H7 (cell line): ENCODE data around the gene C2orf81. TPM values are rescaled to one million over a fixed set of nuclear protein-coding genes. Genes with fewer than 3 reads are reported as not detected.
"Not testable (repeated sequence)": the region's sequence is repeated elsewhere in the genome, so short reads cannot be mapped to it uniquely, and the experiment has no call there.

Experiments
- DNase-seq: peaks from one replicate; pipeline ENCODE4 v3.0.0; 2012
- H3K27me3 ChIP-seq: 2 replicates; pipeline ENCODE4 v1.6.0; 2011; ENCODE audit warnings: mild to moderate bottlenecking, low read length; ENCODE audit not compliant: control insufficient read depth, insufficient read depth
- H3K36me3 ChIP-seq: replicated peaks from 2 replicates; pipeline ENCODE4 v1.5.1; 2011; ENCODE audit warnings: low read length; ENCODE audit not compliant: control insufficient read depth, insufficient read depth
- H3K4me3 ChIP-seq: 2 replicates; pipeline ENCODE4 v1.5.1; 2011; ENCODE audit warnings: low read depth, mild to moderate bottlenecking, control low read depth, low read length, moderate library complexity; ENCODE audit not compliant: insufficient read depth
- total RNA-seq: library from RNA; depleted of rRNA; stranded (reverse); fragments of >200 nt; shearing (Covaris generic); gene quantifications from 2 replicates; pipeline ENCODE4 v1.2.3, GENCODE V29; 2014; rRNA removed

The C2orf81 gene
- 0.83 and 1.6 TPM in 2 replicates for total RNA-seq

- peak; percentile 99 for DNase-seq
- Histone ChIP-seq H3K36me3 (peaks cover 4% of the 10 kb centered on the region), H3K4me3 (peak within 1 kb of the TSS; percentile 92), H3K27me3 (peaks cover 8% of the 10 kb centered on the region; the same call in 1 of the 2 replicates)
Measured at GRCh38 chr2:74421221-74421870, at the start of gene C2orf81, which contains the start of gene WDR54. Gene C2orf81 (minus strand): TSS chr2:74421619. CDS start chr2:74421560, 59 bp downstream. Gene WDR54 (plus strand): TSS chr2:74421730. CDS start chr2:74422154, 424 bp downstream.

DNA sequence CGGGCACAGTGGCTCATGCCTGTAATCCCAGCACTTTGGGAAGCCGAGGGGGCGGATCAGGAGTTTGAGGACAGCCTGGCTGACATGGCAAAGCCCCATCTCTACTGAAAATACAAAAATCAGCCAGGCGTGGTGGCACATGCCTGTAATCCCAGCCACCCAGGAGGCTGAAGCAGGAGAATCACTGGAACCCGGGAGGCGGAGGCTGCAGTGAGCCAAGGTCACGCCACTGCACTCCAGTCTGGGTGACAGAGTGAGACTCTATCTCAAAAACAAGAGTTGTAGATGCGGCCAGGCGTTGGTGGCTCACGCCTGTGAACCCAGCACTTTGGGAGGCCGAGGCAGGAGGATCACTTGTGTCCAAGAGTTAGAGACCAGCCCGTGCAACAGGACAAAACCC is 49.3 kb upstream of the C2orf81 start:
- H3K36me3 ChIP-seq, H3K4me3 ChIP-seq, H3K27me3 ChIP-seq, DNase-seq: not testable (repeated sequence)

DNA sequence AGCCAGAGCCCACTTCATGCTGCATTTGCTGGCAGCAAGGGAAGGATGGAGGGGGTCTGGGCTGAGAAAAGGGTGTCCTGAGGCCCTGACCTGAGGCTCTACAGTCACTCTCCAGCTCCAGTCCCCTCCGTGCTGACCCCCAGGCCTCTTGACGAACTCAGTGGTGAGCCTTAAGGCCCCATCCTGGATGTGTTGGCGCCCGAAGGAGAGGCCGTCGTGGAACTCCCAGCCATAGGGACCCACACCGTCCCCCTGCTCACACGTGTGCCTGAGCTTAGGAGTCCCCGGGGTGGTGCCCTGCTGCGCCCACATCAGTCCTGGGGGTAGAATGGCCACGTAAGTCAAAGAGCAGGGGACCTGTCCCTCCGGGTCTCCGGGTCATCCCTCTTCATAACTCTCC is 43.0 kb upstream of the C2orf81 start:
- no peak for DNase-seq
- Histone ChIP-seq H3K4me3 (peak overlapping the region; percentile 92), H3K36me3 (no peaks in the 10 kb centered on the region; the same call in none of the 2 replicates), H3K27me3 (no peaks in the 10 kb centered on the region)

GRCh38 chr2:74462786-74463105 is 41.3 kb upstream of the C2orf81 start:
- Histone ChIP-seq H3K27me3 (no peaks in the 10 kb centered on the region), H3K4me3 (no peak overlapping the region), H3K36me3 (no peaks in the 10 kb centered on the region; the same call in none of the 2 replicates)
- no peak for DNase-seq

GRCh38 chr2:74462054-74462785 is 40.8 kb upstream of the C2orf81 start:
- H3K4me3 ChIP-seq = no peak overlapping the region
- DNase-seq = no peak
- H3K27me3 ChIP-seq = no peaks in the 10 kb centered on the region
- no peaks in the 10 kb centered on the region; the same call in none of the 2 replicates for H3K36me3 ChIP-seq

DNA sequence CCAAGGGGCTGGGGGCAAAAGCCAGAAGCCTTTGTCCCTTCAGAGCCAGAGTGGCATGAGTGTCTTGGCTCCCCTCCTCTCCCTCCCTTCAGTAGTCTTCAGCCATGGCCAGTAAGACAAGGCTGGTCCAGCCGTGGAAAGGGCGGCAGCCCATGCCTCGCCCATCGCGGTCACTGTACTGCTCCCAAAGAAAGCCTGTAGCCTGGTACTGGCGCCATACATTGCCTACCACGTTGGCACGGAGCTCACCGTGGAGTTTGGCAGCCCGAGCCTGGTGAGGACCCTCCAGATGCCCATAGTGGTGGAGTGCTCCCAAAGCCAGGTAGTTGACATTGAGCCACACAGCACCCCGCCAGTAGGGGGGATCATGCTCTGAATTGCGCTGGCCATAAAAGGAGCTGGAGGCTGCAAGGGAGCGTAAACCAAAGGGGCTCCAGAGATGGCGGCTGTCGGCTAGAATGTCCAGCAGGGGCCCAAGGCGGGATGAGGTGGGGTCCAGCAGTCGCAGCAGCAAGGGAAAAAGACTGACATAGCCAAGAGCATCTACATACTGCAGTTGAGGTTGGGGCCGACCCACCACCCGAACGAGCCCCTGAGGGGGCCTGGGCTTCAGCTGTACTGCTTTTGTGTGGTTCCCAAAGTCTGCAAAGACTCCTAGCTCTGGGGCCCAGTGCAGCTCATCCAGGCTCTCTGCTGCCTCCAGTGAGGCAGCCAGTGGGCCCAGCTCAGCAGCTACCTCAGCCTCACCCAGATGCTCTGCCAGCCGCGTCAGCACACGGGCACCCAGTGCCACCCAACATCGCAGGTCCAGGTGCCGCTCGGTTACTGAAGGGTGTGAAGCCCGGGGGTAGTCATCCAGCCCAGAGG is 40.0 kb upstream of the C2orf81 start:
- H3K27me3 ChIP-seq = no peaks in the 10 kb centered on the region
- peak; percentile 77 for DNase-seq
- H3K36me3 ChIP-seq = no peaks in the 10 kb centered on the region; the same call in none of the 2 replicates
- no peak overlapping the region for H3K4me3 ChIP-seq

DNA sequence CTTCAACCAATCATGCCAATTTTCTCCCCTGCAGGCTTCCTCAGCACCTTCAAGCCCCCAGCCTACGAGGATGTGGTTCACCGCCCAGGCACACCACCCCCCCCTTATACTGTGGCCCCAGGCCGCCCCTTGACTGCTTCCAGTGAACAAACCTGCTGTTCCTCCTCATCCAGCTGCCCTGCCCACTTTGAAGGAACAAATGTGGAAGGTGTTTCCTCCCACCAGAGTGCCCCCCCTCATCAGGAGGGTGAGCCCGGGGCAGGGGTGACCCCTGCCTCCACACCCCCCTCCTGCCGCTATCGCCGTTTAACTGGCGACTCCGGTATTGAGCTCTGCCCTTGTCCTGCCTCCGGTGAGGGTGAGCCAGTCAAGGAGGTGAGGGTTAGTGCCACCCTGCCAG is 38.8 kb upstream of the C2orf81 start:
- H3K36me3 ChIP-seq, H3K4me3 ChIP-seq, DNase-seq, H3K27me3 ChIP-seq: not testable (repeated sequence)

DNA sequence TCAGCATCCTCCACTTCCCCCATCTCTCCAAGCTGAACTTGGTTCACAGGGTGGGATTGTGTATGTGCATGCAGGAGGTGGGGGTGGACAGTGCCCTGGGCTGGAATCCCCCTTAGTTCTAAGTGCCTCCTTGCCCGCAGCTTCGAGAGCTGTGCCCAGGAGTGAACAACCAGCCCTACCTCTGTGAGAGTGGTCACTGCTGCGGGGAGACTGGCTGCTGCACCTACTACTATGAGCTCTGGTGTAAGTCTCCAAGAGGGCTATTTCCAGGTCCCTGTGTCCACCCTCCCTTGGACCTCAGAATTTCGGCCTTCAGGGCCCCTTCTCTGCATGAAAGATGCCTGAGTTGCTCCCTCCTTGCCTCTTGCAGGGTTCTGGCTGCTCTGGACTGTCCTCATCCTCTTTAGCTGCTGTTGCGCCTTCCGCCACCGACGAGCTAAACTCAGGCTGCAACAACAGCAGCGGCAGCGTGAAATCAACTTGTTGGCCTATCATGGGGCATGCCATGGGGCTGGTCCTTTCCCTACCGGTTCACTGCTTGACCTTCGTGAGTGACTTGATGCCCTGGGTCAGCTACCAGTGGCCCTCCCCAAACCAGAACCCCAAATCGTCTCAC is 38.2 kb upstream of the C2orf81 start:
- not testable (repeated sequence) for H3K4me3 ChIP-seq, H3K36me3 ChIP-seq, H3K27me3 ChIP-seq
- peak; percentile 11 for DNase-seq

DNA sequence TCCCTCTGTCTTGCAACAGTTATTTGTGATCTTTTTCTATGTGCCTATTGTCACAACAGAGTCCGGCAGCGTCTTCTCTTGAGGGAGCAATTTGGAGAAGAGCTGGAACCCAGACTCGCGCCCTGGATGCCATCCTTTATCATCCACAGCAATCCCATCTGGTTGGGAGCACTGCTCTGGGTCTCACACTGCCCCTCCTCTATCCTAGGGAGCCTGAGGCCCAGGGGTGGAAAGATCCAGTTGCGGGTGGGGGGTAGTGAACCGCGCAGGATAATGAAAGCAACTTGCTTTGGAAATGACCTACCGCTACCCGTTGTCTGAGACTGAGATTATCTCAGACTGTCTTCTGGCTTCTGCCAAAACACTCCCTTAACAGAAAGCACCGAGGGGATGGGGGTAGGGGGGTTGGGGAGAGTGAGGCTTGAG is 37.5 kb upstream of the C2orf81 start:
- DNase-seq = peak; percentile 35
- H3K36me3 ChIP-seq = no peaks in the 10 kb centered on the region; the same call in none of the 2 replicates

GRCh38 chr2:74458132-74458937 is 36.9 kb upstream of the C2orf81 start, which contains the start of gene WBP1:
Gene WBP1 (plus strand): TSS chr2:74458438. CDS start chr2:74458603, 165 bp downstream.
- no peaks in the 10 kb centered on the region; the same call in none of the 2 replicates for H3K36me3 ChIP-seq
- H3K4me3 ChIP-seq = peak within 1 kb of the TSS; percentile 84
- H3K27me3 ChIP-seq = no peaks in the 10 kb centered on the region
- peak; percentile 97 for DNase-seq

More for the DNA sequence above, 37.5 kb upstream of the C2orf81 start:
- Histone ChIP-seq H3K4me3 (peak overlapping the region; percentile 84), H3K27me3 (no peaks in the 10 kb centered on the region)

DNA sequence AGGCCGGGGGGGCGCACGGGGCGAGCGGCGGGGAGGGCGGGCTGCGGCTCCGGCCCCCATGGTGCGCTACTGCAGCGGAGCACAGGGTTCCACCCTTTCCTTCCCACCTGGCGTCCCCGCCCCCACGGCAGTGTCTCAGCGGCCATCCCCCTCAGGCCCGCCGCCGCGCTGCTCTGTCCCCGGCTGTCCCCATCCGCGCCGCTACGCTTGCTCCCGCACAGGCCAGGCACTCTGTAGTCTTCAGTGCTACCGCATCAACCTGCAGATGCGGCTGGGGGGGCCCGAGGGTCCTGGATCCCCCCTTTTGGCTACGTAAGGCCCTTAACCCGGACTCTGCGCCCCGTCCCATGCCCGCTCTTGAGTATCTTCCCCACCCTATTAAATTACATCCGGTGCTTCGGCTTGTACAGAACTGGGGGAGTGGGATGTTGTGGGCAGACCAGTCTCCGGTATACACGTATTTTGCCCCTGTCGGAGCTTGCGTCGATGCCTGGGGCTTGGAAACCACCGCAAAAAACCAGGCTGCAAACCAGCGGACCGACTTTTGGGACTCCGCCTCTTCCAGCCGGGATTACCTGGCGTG is 36.2 kb upstream of the C2orf81 start:
- H3K4me3 ChIP-seq = peak overlapping the region; percentile 73
- peak; percentile 91 for DNase-seq
- no peaks in the 10 kb centered on the region; the same call in none of the 2 replicates for H3K36me3 ChIP-seq
- H3K27me3 ChIP-seq = no peaks in the 10 kb centered on the region

GRCh38 chr2:74457129-74457548 is 35.7 kb upstream of the C2orf81 start:
- DNase-seq = no peak
- no peaks in the 10 kb centered on the region for H3K36me3 ChIP-seq
- H3K4me3 ChIP-seq = peak overlapping the region; percentile 73
- no peaks in the 10 kb centered on the region for H3K27me3 ChIP-seq
